HEK293 (cell line): ENCODE measurements around the gene TMEM184B.

Experiments used
- CTCF ChIA-PET: fragments of 350-600 bp; formaldehyde crosslinking; extraction: SDS; loops from one replicate; lab custom pipeline; 2021; ENCODE audit warnings: antibody characterized with exemption; lab: Yijun Ruan, JAX
- POLR2A ChIA-PET: fragments of 300-600 bp; formaldehyde crosslinking; extraction: SDS; loops from one replicate; lab custom pipeline; 2020; ENCODE audit warnings: antibody characterized with exemption, inconsistent platforms; lab: Yijun Ruan, JAX
- H3K27ac ChIP-seq: fragments of 200-500 bp; sonication (Bioruptor generic); 2 replicates; pipeline ENCODE4 v1.5.1; 2014; ENCODE audit warnings: low read depth, low read length, control low read depth, inconsistent platforms; ENCODE audit errors: extremely low read depth
- H3K36me3 ChIP-seq, 2 experiments: fragments of 200-500 bp in 1 of 2; sonication (Bioruptor generic) in 1 of 2; 1 replicate in 1 of 2; 2 replicates in 1 of 2; pipeline ENCODE4 v1.5.1; 2014 to 2017; ENCODE audit warnings: inconsistent platforms in 2 of 2, low read length in 2 of 2; ENCODE audit not compliant: control insufficient read depth in 2 of 2, insufficient read depth in 1 of 2
- H3K4me1 ChIP-seq: fragments of 200-500 bp; sonication (Bioruptor generic); 2 replicates; pipeline ENCODE4 v1.5.1; 2014; ENCODE audit warnings: mild to moderate bottlenecking, low read length, inconsistent platforms; ENCODE audit not compliant: control insufficient read depth, insufficient read depth
- H3K4me3 ChIP-seq: 2 replicates; pipeline ENCODE4 v1.5.1; 2011; ENCODE audit warnings: low read depth, mild to moderate bottlenecking, control low read depth, low read length, moderate library complexity
- H3K9me3 ChIP-seq: fragments of 200-500 bp; sonication (Bioruptor generic); 2 replicates; pipeline ENCODE4 v1.5.1; 2014; ENCODE audit warnings: low read depth, low read length, inconsistent platforms; ENCODE audit not compliant: control insufficient read depth, insufficient read depth
- BCL11A ChIP-seq: fragments of 450-650 bp; formaldehyde crosslinking; IDR thresholded peaks from 2 replicates; pipeline ENCODE4 v1.5.1; 2016; ENCODE audit warnings: low read depth, missing biosample characterization, missing genetic modification characterization
- GFI1B ChIP-seq: fragments of 450-650 bp; formaldehyde crosslinking; IDR thresholded peaks from 2 replicates; pipeline ENCODE4 v1.5.1; 2016; ENCODE audit warnings: missing biosample characterization, missing genetic modification characterization
- KLF9 ChIP-seq: fragments of 450-650 bp; formaldehyde crosslinking; IDR thresholded peaks from 2 replicates; pipeline ENCODE4 v1.5.1; 2016; ENCODE audit warnings: missing biosample characterization, missing genetic modification characterization, low read depth
- SP2 ChIP-seq: fragments of 450-650 bp; formaldehyde crosslinking; IDR thresholded peaks from 2 replicates; pipeline ENCODE4 v1.5.1; 2016; ENCODE audit warnings: missing biosample characterization, missing genetic modification characterization
- ZFP41 ChIP-seq: fragments of 450-650 bp; formaldehyde crosslinking; IDR thresholded peaks from 2 replicates; pipeline ENCODE4 v1.5.1; 2016; ENCODE audit warnings: missing biosample characterization, missing genetic modification characterization, borderline replicate concordance
- ZNF26 ChIP-seq: fragments of 450-650 bp; formaldehyde crosslinking; IDR thresholded peaks from 2 replicates; pipeline ENCODE4 v1.5.1; 2016; ENCODE audit warnings: missing biosample characterization, missing genetic modification characterization
- ZNF335 ChIP-seq: fragments of 450-650 bp; formaldehyde crosslinking; conservative IDR thresholded peaks from 2 replicates; pipeline ENCODE4 v1.5.1; 2016; ENCODE audit warnings: missing biosample characterization, missing genetic modification characterization
- ZNF426 ChIP-seq: fragments of 450-650 bp; formaldehyde crosslinking; IDR thresholded peaks from 2 replicates; pipeline ENCODE4 v1.5.1; 2017; ENCODE audit warnings: missing biosample characterization, missing genetic modification characterization, mild to moderate bottlenecking, inconsistent platforms, moderate library complexity
- ZNF670 ChIP-seq: fragments of 450-650 bp; formaldehyde crosslinking; IDR thresholded peaks from 2 replicates; pipeline ENCODE4 v1.5.1; 2016; ENCODE audit warnings: missing biosample characterization, missing genetic modification characterization, low read depth
- ZSCAN23 ChIP-seq: fragments of 450-650 bp; formaldehyde crosslinking; IDR thresholded peaks from 2 replicates; pipeline ENCODE4 v1.5.1; 2016; ENCODE audit warnings: missing biosample characterization, missing genetic modification characterization
- ZXDB ChIP-seq: fragments of 450-650 bp; formaldehyde crosslinking; IDR thresholded peaks from 2 replicates; pipeline ENCODE4 v1.5.1; 2016; ENCODE audit warnings: missing biosample characterization, missing genetic modification characterization
- TF ChIP-seq, protein P1 (sequence below): fragments of 450-650 bp; formaldehyde crosslinking; IDR thresholded peaks from 2 replicates; pipeline ENCODE4 v1.5.1; 2016; ENCODE audit warnings: missing biosample characterization, missing genetic modification characterization

Gene TMEM184B

DNA sequence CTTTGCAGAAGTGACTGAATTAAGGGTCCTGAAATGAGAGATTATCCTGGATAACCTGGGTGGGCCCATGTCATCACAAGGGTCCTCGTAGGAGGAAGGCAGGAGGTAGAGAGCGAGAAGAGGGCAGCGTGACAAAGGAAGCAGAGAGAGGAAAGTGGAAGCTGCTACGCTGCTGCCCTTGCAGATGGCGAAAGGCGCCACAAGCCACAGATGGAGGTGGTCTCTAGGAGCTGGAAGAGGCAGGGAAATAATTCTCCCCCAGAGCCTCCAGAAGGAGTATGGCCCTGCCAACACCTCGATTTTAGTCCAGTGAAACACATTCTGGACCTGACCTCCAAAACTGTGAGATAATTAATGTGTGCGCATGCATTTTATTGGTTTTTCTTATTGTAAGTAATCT lies 13.4 kb downstream of the TMEM184B start:
- ChIA-PET POLR2A (interaction anchor here (0.5 kb wide), 1 partner anchor 8 kb away, joined by 3 read pairs; no protein-coding TSS in a partner anchor), CTCF (interaction anchor here (0.9 kb wide), 1 partner anchor 207 kb away, joined by 3 read pairs; no protein-coding TSS in a partner anchor)
- Histone ChIP-seq H3K4me1 (peaks cover 11% of the 10 kb centered on the region), H3K36me3 (peaks cover 0 to 12% of the 10 kb centered on the region in 2 experiments; a peak in 2 of 3 replicates), H3K27ac (no peak overlapping the region), H3K9me3 (no peaks in the 10 kb centered on the region), H3K4me3 (no peak overlapping the region)
- TF ChIP-seq, protein P1, sequence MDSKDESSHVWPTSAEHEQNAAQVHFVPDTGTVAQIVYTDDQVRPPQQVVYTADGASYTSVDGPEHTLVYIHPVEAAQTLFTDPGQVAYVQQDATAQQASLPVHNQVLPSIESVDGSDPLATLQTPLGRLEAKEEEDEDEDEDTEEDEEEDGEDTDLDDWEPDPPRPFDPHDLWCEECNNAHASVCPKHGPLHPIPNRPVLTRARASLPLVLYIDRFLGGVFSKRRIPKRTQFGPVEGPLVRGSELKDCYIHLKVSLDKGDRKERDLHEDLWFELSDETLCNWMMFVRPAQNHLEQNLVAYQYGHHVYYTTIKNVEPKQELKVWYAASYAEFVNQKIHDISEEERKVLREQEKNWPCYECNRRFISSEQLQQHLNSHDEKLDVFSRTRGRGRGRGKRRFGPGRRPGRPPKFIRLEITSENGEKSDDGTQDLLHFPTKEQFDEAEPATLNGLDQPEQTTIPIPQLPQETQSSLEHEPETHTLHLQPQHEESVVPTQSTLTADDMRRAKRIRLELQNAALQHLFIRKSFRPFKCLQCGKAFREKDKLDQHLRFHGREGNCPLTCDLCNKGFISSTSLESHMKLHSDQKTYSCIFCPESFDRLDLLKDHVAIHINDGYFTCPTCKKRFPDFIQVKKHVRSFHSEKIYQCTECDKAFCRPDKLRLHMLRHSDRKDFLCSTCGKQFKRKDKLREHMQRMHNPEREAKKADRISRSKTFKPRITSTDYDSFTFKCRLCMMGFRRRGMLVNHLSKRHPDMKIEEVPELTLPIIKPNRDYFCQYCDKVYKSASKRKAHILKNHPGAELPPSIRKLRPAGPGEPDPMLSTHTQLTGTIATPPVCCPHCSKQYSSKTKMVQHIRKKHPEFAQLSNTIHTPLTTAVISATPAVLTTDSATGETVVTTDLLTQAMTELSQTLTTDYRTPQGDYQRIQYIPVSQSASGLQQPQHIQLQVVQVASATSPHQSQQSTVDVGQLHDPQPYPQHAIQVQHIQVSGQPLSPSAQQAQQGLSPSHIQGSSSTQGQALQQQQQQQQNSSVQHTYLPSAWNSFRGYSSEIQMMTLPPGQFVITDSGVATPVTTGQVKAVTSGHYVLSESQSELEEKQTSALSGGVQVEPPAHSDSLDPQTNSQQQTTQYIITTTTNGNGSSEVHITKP, result peak; percentile 69
- TF ChIP-seq SP2 (tag by site-specific recombination) (no peak), ZNF426 (tag by site-specific recombination) (no peak)

GRCh38 chr22:38258895-38259294 lies 13.9 kb downstream of the TMEM184B start:
- POLR2A ChIA-PET, result interaction anchor here (0.6 to 0.7 kb wide), 2 partner anchors 65 to 125 kb away, joined by 4 to 6 read pairs; no protein-coding TSS in a partner anchor
- CTCF ChIA-PET, result interaction anchor here (0.7 to 0.9 kb wide), 2 partner anchors 47 to 207 kb away, joined by 3 read pairs; no protein-coding TSS in a partner anchor

GRCh38 chr22:38257650-38258250 lies 15.1 kb downstream of the TMEM184B start:
- ChIA-PET POLR2A (interaction anchor here (0.7 kb wide), 1 partner anchor 66 kb away, joined by 6 read pairs; no protein-coding TSS in a partner anchor), CTCF (interaction anchor here (0.7 to 1.9 kb wide), 6 partner anchors 28 to 205 kb away, joined by 3 to 8 read pairs (median 3); no protein-coding TSS in a partner anchor)
- no peaks in the 10 kb centered on the region; a peak in 1 of 3 replicates for H3K36me3 ChIP-seq
- no peaks in the 10 kb centered on the region for H3K9me3 ChIP-seq
- peaks cover 11% of the 10 kb centered on the region for H3K4me1 ChIP-seq
- H3K27ac ChIP-seq, result peak overlapping the region; percentile 34; the same call in 1 of the 2 replicates
- TF ChIP-seq ZNF335 (tag by site-specific recombination) (peak; percentile 42; the same call in 1 of the 2 replicates), ZSCAN23 (tag by site-specific recombination) (no peak), KLF9 (tag by site-specific recombination) (no peak), ZNF670 (tag by site-specific recombination) (no peak), ZNF26 (no peak), BCL11A (tag by site-specific recombination) (no peak)
- H3K4me3 ChIP-seq, result no peak overlapping the region

More at GRCh38 chr22:38258895-38259294, 13.9 kb downstream of the TMEM184B start:
- peaks cover 11% of the 10 kb centered on the region for H3K4me1 ChIP-seq
- peaks cover 0 to 8% of the 10 kb centered on the region in 2 experiments; a peak in 2 of 3 replicates for H3K36me3 ChIP-seq
- H3K9me3 ChIP-seq, result no peaks in the 10 kb centered on the region
- H3K4me3 ChIP-seq, result no peak overlapping the region
- TF ChIP-seq ZFP41, result no peak
- TF ChIP-seq BCL11A (tag by site-specific recombination), result no peak
- TF ChIP-seq GFI1B, result no peak
- TF ChIP-seq ZXDB (tag by site-specific recombination), result no peak
- TF ChIP-seq, all 188 proteins: peak for 0
- H3K27ac ChIP-seq, result no peak overlapping the region
